Measurements from ENCODE around the gene SLAMF1.
"Not testable (repeated sequence)": the region's sequence is repeated elsewhere in the genome, so short reads cannot be mapped to it uniquely, and the experiment has no call there.

SLAMF1 gene

GRCh38 chr1:160665330-160666078, 18.7 kb upstream of the SLAMF1 start:
- DNase-seq (ENCODE audit: low spot score): no peak

DNA sequence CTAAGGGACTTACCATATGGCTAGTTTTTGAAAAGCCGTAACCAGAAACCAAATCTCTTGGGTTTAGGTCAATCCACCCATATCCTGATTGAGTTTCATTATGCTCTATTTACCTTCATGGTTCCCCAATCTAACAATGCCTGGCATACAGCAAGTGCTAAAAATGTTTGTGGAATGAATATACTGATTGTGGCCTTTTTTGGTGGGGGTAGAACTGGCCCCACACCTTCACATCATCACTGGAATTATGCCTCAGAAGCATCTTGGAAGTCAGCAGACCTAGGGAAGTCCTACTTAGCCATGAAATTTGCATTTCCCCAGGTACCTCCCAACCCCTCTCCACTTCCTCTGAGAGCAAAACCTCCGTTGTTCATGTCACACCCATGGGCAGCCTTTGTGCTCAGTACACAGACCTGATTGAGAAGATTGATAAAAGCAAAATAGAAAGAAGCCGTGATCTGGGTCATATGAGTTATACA, 17.8 kb upstream of the SLAMF1 start:
- DNase-seq (ENCODE audit: low spot score): no peak

DNA sequence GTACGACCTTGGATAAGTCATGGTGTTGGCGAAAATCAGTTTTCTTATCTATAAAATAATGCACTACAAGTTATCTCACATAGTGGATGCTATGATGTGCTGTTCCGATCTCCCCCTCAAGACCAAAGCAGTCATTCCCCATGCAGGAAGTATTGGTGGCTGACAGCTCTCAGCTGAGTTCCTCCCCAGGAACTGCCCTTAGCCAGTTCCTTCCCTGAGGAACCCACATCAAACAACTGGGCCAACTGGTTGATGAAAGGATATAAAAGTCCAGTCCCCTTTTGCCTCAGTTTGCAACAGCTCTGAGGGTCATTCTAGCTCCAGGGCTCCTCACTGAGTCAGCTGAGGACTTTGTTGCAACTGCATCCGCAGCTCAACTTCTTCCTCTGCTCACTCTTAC, 16.1 kb upstream of the SLAMF1 start:
- no peak for DNase-seq (ENCODE audit: low spot score)

DNA sequence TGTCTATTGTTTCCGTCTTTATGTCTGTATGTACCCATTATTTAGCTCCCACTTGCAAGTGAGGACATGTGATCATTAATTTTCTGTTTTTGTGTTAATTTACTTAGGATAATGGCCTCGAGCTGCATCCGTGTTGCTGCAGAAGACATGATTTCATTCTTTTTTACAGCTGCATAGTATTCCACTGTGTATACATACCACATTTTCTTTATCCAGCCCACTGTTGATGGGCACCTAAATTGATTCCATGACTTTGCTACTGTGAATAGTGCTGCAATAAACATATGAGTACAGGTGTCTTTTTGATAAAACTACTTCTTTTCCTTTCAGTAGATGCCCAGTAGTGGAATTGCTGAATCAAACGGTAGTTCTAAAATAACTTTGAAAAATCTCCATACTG, 12.7 kb upstream of the SLAMF1 start:
- no peak for DNase-seq (ENCODE audit: low spot score)

DNA sequence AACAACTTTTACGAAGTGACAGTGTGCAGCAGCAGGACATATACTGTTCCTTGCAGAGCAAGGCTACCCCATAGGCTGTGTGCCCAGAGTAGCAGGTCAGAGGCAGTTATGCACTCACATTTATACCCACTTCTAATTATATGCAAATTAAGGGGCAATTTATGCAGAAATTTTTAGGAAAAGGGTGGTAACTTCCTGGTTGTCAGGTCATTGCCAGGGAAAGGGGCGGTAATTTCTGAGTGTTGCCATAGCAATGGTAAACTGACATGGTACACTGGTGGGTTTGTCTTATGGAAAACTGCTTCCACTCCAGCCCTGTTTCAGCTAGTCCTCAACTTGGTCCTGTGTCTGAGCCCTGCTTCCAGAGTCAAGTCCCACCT, 12.0 kb upstream of the SLAMF1 start:
- DNase-seq (ENCODE audit: low spot score): no peak

DNA sequence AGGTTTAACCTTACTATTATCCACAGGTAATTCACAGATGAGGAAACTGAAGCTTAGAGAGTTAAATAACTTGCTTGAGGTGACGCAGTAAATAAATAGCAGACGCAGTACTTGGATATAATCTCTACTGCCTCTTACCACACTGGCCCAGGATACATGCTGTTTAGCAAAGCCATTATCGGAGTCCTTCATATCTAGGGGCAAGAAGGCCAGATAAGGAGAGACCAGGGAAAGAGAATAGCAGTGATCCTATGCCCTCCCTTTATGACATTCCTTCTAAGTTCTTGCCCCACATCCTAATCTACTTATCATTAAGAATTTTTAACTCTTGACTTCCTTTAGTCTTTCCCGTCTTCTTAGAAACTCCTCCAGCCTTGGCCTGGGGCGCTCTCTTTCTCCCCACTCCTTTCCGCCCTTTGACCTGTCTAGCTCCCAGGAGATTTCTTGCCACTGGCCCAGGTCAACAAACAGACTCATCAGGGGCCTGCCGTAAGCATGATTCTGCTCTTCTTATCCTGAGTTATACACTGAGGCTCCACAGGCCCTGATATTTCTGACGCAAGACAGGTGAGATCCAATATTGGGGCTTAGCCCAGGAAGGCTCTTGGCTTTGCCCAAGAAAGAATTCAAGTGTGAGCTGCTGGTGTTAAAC, 11.4 kb upstream of the SLAMF1 start:
- DNase-seq (ENCODE audit: low spot score): no peak

- DNase-seq (ENCODE audit: low spot score): no peak
These were observed 10.5 kb upstream of the SLAMF1 start for GRCh38 chr1:160657250-160657781.

DNA sequence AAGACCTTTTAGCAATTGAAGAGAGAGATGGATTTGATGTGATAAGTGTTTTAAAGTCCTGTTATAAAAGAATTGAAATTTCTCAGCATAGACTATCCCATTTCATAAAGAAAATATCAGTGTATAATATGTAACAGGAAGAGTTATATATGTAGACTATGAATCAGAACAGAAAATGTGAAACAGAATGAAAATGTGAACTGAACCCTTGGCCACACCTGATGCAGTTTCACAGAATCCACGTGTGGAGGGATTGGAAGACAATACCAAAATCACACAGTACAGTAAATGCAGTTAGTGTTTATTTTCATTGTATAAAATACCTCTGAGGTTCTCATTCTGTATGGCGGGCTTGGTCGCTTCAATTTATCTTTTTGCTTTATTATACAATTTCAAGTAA, 9.9 kb upstream of the SLAMF1 start:
- DNase-seq (ENCODE audit: low spot score): no peak

- no peak for DNase-seq (ENCODE audit: low spot score)
These were observed 6.8 kb upstream of the SLAMF1 start for GRCh38 chr1:160653620-160654016.

GRCh38 chr1:160652924-160653619, 6.2 kb upstream of the SLAMF1 start:
- no peak for DNase-seq (ENCODE audit: low spot score)

- not testable (repeated sequence) for DNase-seq (ENCODE audit: low spot score)
These were observed 5.3 kb upstream of the SLAMF1 start for GRCh38 chr1:160652065-160652641.

DNA sequence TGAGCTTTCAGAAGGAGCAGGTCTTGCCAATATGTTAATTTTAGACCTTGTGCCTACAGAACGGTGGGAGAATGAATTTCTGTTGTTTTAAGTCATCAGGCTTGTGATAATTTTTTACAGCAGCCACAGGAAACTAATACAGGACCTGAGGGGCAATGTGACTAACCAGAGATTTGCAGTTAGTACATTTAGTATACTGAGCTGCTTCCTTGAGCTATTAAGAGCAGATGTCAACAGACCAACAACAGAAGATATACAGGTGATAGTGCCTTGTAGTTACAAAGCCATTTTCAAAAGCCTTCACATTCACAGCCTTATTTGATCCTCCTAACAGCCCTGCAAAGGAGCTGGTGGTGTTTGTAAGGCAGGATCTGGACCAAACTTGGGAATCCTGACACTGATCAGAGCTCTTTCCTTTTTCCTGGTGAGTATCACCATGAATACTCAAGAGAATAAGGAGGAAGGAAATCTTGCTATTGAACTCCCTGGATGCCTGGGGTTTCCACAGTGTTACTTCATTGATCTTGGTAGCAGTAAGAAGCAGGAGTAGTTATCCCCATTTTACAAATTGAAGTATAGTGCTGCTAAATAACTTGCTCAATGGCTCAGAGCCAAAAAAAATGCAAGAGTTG, 4.7 kb upstream of the SLAMF1 start:
- DNase-seq (ENCODE audit: low spot score): no peak

DNA sequence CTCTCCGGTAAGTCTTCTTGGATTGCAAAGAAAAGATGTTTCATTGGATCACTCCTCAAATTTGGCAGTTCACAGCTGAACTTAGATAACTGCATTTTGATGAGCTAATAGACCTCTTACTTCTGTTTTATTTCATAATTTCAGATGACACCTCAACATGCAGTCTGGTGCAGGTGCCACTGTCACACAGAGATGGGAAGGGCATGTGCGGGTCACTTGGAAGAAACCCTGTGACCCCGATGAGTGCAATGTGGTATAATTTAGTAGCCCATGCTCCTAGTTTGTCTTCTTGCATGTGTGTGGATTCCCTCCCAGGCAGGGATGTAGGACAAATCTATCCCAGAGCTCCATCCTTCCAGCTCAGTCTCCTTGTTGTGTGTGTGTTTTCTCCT, 481 bp upstream of the SLAMF1 start:
- no peak for DNase-seq (ENCODE audit: low spot score)

- DNase-seq (ENCODE audit: low spot score): no peak
These were observed 664 bp downstream of the SLAMF1 start for GRCh38 chr1:160646180-160646579.

DNA sequence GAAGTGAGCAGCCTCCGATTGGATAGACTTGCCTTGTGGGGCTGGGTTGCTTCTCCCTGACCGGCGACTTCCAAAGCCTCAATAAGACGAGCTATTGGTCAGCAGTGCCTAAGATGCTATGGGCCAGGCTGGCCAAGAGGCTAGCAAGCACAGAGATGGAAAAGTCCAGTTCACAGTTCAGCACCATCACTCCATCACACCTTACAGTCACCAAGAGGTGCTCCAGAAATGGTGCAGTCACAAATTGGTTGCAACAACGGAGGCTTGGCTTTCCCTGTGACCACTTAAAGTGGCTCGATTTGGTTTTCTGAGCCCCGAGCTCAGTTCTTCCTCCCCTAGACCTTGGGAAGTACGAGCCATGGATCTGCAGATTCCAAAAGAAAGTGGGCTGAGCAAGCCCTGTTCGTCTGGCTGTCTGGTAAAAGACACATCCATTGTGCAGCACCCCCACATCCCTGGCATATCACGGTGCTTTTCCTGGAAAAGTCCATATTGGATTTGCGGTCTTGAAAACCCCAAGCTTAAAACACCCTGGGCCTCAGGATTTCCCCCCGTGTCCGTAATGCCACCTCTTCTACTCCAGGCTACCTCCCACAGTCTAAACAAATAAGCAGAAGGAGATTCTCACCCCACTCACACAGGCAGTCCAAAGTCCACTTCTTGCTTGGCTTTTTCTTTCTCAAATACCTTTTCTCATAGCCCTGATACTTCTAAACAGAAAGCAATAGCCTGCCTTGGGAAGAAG, 1.3 kb downstream of the SLAMF1 start:
- no peak for DNase-seq (ENCODE audit: low spot score)

- DNase-seq (ENCODE audit: low spot score): no peak
These were observed 2.4 kb downstream of the SLAMF1 start for GRCh38 chr1:160644399-160644798.

DNA sequence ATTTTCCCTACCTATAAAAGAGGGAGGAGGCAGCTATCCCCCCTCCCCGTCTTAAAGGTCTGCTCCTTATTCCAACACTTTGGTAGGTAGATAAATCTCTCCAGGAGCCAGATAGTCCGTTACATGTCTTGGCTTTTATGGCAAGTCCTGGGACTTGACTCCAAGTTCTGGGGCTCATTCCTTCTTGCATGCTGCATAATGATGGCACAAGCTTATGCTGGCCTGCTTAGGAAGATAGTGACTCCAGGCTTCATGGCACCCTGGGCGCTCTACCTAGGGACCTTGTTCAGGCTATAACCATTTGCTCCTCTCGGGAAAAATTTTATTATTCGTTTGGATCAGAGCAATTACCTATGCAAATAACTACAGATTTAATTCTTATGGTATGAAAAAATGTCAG, 3.7 kb downstream of the SLAMF1 start:
- no peak for DNase-seq (ENCODE audit: low spot score)

GRCh38 chr1:160642281-160642644, 4.6 kb downstream of the SLAMF1 start:
- no peak for DNase-seq (ENCODE audit: low spot score)

DNA sequence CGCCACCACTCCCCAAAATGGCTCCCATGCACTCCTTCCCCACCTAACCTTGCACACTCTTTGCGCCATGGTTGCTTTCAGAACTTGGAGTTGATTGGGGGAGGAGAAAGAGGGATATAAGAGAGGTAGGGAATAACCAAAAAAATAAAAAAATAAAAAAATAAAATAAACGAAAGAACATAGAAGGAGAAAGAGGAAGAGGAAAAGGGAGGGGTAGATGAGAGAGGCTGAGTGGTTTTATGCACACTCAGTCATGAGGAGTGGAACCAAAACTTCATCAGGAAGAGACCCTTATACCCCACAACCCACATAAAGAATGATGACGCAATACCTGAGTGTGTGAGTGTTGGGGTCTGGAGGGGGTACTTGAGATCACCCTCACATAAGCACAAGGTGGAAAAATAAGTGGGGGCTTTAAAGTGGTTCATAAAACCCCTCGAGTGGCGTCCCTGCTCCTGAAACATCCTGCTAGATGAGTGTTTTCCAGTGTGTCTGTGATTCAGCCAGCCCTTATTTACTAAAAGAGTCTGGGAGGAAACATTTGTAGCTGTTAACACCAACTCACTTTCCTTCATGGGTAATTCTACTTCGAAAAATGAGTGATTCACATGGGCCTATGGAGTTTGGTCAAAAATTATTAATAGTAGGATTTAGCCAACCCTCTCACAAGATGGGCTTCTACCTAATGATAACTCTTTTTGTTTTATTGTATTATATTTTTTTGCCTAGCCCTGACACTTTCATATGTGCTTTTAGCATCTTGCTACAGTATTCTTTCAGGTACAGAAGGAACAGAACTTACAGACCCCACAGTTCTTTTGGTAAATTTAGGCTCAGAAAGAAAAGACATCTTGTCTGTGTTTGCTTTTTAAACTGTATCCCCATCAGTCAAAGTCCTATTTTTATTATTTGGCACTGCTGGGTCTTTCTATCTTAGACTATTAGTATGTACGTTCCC, 5.2 kb downstream of the SLAMF1 start:
- DNase-seq (ENCODE audit: low spot score): no peak

All from germinal center (tissue), 1 donor.